GM19324 (cell line): ENCODE results near the gene B3GNT5.

Experiments
- ATAC-seq: cut with Tn5 transposase; IDR thresholded peaks from one replicate; pipeline ENCODE4 v1.9.1; 2021; ENCODE audit warnings: mild to moderate bottlenecking, moderate library complexity; ENCODE audit not compliant: unreplicated experiment, low FRiP score

The B3GNT5 gene

GRCh38 chr3:183285828-183286457 is 32.9 kb downstream of the B3GNT5 start:
- peak; percentile 89 for ATAC-seq

GRCh38 chr3:183287301-183287971 is 34.4 kb downstream of the B3GNT5 start:
- ATAC-seq: no peak

GRCh38 chr3:183288117-183288516 is 35.1 kb downstream of the B3GNT5 start:
- ATAC-seq: no peak

- ATAC-seq: no peak
Measured at GRCh38 chr3:183290216-183290615, 37.2 kb downstream of the B3GNT5 start.

GRCh38 chr3:183291497-183292031 is 38.5 kb downstream of the B3GNT5 start:
- no peak for ATAC-seq

- no peak for ATAC-seq
Measured at GRCh38 chr3:183293966-183294365, 40.9 kb downstream of the B3GNT5 start.

GRCh38 chr3:183295211-183295610 is 42.2 kb downstream of the B3GNT5 start:
- no peak for ATAC-seq

- no peak for ATAC-seq
Measured at GRCh38 chr3:183296944-183297343, 43.9 kb downstream of the B3GNT5 start.

- ATAC-seq: no peak
Measured at GRCh38 chr3:183298701-183299153, 45.7 kb downstream of the B3GNT5 start.

- no peak for ATAC-seq
Measured at GRCh38 chr3:183299976-183300375, 46.9 kb downstream of the B3GNT5 start.

- ATAC-seq: no peak
Measured at GRCh38 chr3:183300996-183301562, 48.0 kb downstream of the B3GNT5 start.

GRCh38 chr3:183301937-183302580 is 49.0 kb downstream of the B3GNT5 start:
- ATAC-seq: no peak

- ATAC-seq: no peak
Measured at GRCh38 chr3:183303690-183304089, 50.6 kb downstream of the B3GNT5 start.

GRCh38 chr3:183306798-183307671 is 54.0 kb downstream of the B3GNT5 start:
- ATAC-seq: no peak

- ATAC-seq: no peak
Measured at GRCh38 chr3:183307749-183308148, 54.7 kb downstream of the B3GNT5 start.

GRCh38 chr3:183308751-183309150 is 55.7 kb downstream of the B3GNT5 start:
- ATAC-seq: no peak

- ATAC-seq: no peak
Measured at GRCh38 chr3:183309276-183309675, 56.2 kb downstream of the B3GNT5 start.

- no peak for ATAC-seq
Measured at GRCh38 chr3:183310936-183311335, 57.9 kb downstream of the B3GNT5 start.

GRCh38 chr3:183312433-183312832 is 59.4 kb downstream of the B3GNT5 start:
- ATAC-seq: no peak

- no peak for ATAC-seq
Measured at GRCh38 chr3:183313351-183313750, 60.3 kb downstream of the B3GNT5 start.
